ENCODE data around the gene SPEM2. TPM values are rescaled to one million over a fixed set of nuclear protein-coding genes. Genes with fewer than 3 reads are reported as not detected.
A peak's percentile ranks its signal among the peaks of the same experiment; 100 is the strongest.

SPEM2 gene
- total and polyA plus RNA-seq, 2 donors (not counting 1 experiment from before 2014, with no cell fraction given), result not detected

- Histone ChIP-seq H3K79me2 (ENCODE audit: control insufficient read depth, insufficient read depth, low read length) (no peaks in the 10 kb centered on the region), H3K4me3 (replicated peaks in 1 of 4; ENCODE audit: control extremely low read depth in 1 of 4, insufficient read depth in 1 of 4, low read depth in 3 of 4, low read length in 4 of 4) (peak overlapping the region in 2 of 4 experiments; percentile 17 to 42), H3K4me1 (ENCODE audit: control insufficient read depth, extremely low read depth, insufficient read depth, low read length) (peaks cover 13% of the 10 kb centered on the region), H2AFZ (ENCODE audit: low read length) (peak overlapping the region; percentile 23), H3K27ac (ENCODE audit: insufficient read depth, low read length) (no peak overlapping the region), H4K20me1 (ENCODE audit: control insufficient read depth, extremely low read depth, insufficient read depth, low read length) (no peaks in the 10 kb centered on the region), H3K27me3 (ENCODE audit: control insufficient read depth, insufficient read depth, low read length) (peaks cover 25% of the 10 kb centered on the region), H3K36me3 (ENCODE audit: control insufficient read depth, insufficient read depth, low read length) (no peaks in the 10 kb centered on the region), H3K9ac (ENCODE audit: insufficient read depth, low read length) (no peak overlapping the region), H3K9me3 (ENCODE audit: control insufficient read depth, insufficient read depth, low read depth, low read length) (no peaks in the 10 kb centered on the region), H3K4me2 (ENCODE audit: extremely low read depth, insufficient read depth, low read length) (peak overlapping the region; percentile 75)
- TF ChIP-seq CTCF (conservative IDR thresholded peaks at IDR 0.05 in 1 of 2, IDR thresholded peaks at IDR 0.05 in 1 of 2; ENCODE audit: low read depth in 1 of 2, low read length in 2 of 2), result peak; percentile 35 to 72
- TF ChIP-seq EZH2 (IDR thresholded peaks at IDR 0.05; ENCODE audit: low read length, missing control alignments), result no peak
- peak; percentile 71 to 72 for DNase-seq (ENCODE audit: low read depth in 2 of 2)
These were observed 11.3 kb downstream of the SPEM2 start for GRCh38 chr17:7436556-7437368.

- peak overlapping the region; percentile 75 for H3K4me2 ChIP-seq (ENCODE audit: extremely low read depth, insufficient read depth, low read length)
- TF ChIP-seq CTCF (conservative IDR thresholded peaks at IDR 0.05 in 1 of 2, IDR thresholded peaks at IDR 0.05 in 1 of 2; ENCODE audit: low read depth in 1 of 2, low read length in 2 of 2), result no peak
- no peak for TF ChIP-seq EZH2 (IDR thresholded peaks at IDR 0.05; ENCODE audit: low read length, missing control alignments)
- peak overlapping the region in 1 of 4 experiments; percentile 42 for H3K4me3 ChIP-seq (replicated peaks in 1 of 4; ENCODE audit: control extremely low read depth in 1 of 4, insufficient read depth in 1 of 4, low read depth in 3 of 4, low read length in 4 of 4)
- H4K20me1 ChIP-seq (ENCODE audit: control insufficient read depth, extremely low read depth, insufficient read depth, low read length), result no peaks in the 10 kb centered on the region
- H3K27me3 ChIP-seq (ENCODE audit: control insufficient read depth, insufficient read depth, low read length), result peaks cover 25% of the 10 kb centered on the region
- H2AFZ ChIP-seq (ENCODE audit: low read length), result no peak overlapping the region
- H3K27ac ChIP-seq (ENCODE audit: insufficient read depth, low read length), result no peak overlapping the region
- no peaks in the 10 kb centered on the region for H3K9me3 ChIP-seq (ENCODE audit: control insufficient read depth, insufficient read depth, low read depth, low read length)
- H3K9ac ChIP-seq (ENCODE audit: insufficient read depth, low read length), result no peak overlapping the region
- H3K36me3 ChIP-seq (ENCODE audit: control insufficient read depth, insufficient read depth, low read length), result no peaks in the 10 kb centered on the region
- H3K4me1 ChIP-seq (ENCODE audit: control insufficient read depth, extremely low read depth, insufficient read depth, low read length), result peaks cover 13% of the 10 kb centered on the region
- no peak for DNase-seq (ENCODE audit: low read depth in 2 of 2)
- H3K79me2 ChIP-seq (ENCODE audit: control insufficient read depth, insufficient read depth, low read length), result no peaks in the 10 kb centered on the region
These were observed 12.0 kb downstream of the SPEM2 start for GRCh38 chr17:7437369-7437863.

GRCh38 chr17:7437950-7438614, 12.7 kb downstream of the SPEM2 start:
- no peak for DNase-seq (ENCODE audit: low read depth in 2 of 2)
- no peaks in the 10 kb centered on the region for H3K9me3 ChIP-seq (ENCODE audit: control insufficient read depth, insufficient read depth, low read depth, low read length)
- H3K9ac ChIP-seq (ENCODE audit: insufficient read depth, low read length), result no peak overlapping the region
- peaks cover 13% of the 10 kb centered on the region for H3K4me1 ChIP-seq (ENCODE audit: control insufficient read depth, extremely low read depth, insufficient read depth, low read length)
- no peak overlapping the region for H2AFZ ChIP-seq (ENCODE audit: low read length)
- peaks cover 25% of the 10 kb centered on the region for H3K27me3 ChIP-seq (ENCODE audit: control insufficient read depth, insufficient read depth, low read length)
- H3K27ac ChIP-seq (ENCODE audit: insufficient read depth, low read length), result no peak overlapping the region
- H3K4me2 ChIP-seq (ENCODE audit: extremely low read depth, insufficient read depth, low read length), result peak overlapping the region; percentile 9
- peak overlapping the region in 1 of 4 experiments; percentile 42 for H3K4me3 ChIP-seq (replicated peaks in 1 of 4; ENCODE audit: control extremely low read depth in 1 of 4, insufficient read depth in 1 of 4, low read depth in 3 of 4, low read length in 4 of 4)
- TF ChIP-seq EZH2 (IDR thresholded peaks at IDR 0.05; ENCODE audit: low read length, missing control alignments) (peak; percentile 60), CTCF (conservative IDR thresholded peaks at IDR 0.05 in 1 of 2, IDR thresholded peaks at IDR 0.05 in 1 of 2; ENCODE audit: low read depth in 1 of 2, low read length in 2 of 2) (no peak)
- H3K36me3 ChIP-seq (ENCODE audit: control insufficient read depth, insufficient read depth, low read length), result no peaks in the 10 kb centered on the region
- H3K79me2 ChIP-seq (ENCODE audit: control insufficient read depth, insufficient read depth, low read length), result no peaks in the 10 kb centered on the region
- no peaks in the 10 kb centered on the region for H4K20me1 ChIP-seq (ENCODE audit: control insufficient read depth, extremely low read depth, insufficient read depth, low read length)

Measured in fibroblast of lung (primary cell).